NCI-H2029 (cell line): ENCODE measurements around the gene NFIA.
A peak's percentile ranks its signal among the peaks of the same experiment; 100 is the strongest.

Source experiments
- DNase-seq: peaks from one replicate; lab custom pipeline; 2025; lab: John Stamatoyannopoulos, UW

Gene NFIA

GRCh38 chr1:61183471-61184039 is 101.2 kb downstream of the NFIA start:
- DNase-seq = peak; percentile 97

GRCh38 chr1:61184040-61184713 is 101.8 kb downstream of the NFIA start:
- peak; percentile 99 for DNase-seq

- no peak for DNase-seq
Measured at GRCh38 chr1:61184714-61185106, 102.3 kb downstream of the NFIA start.

GRCh38 chr1:61186753-61187152 is 104.4 kb downstream of the NFIA start:
- DNase-seq = no peak

- DNase-seq = no peak
Measured at GRCh38 chr1:61187352-61188086, 105.2 kb downstream of the NFIA start.

GRCh38 chr1:61190153-61190552 is 107.8 kb downstream of the NFIA start:
- DNase-seq = no peak

- no peak for DNase-seq
Measured at GRCh38 chr1:61190618-61191432, 108.5 kb downstream of the NFIA start.

- no peak for DNase-seq
Measured at GRCh38 chr1:61191433-61191720, 109.0 kb downstream of the NFIA start.

GRCh38 chr1:61192663-61193330 is 110.4 kb downstream of the NFIA start:
- DNase-seq = peak; percentile 32

- DNase-seq = no peak
Measured at GRCh38 chr1:61193808-61194207, 111.4 kb downstream of the NFIA start.

- DNase-seq = no peak
Measured at GRCh38 chr1:61198554-61198953, 116.2 kb downstream of the NFIA start.

- no peak for DNase-seq
Measured at GRCh38 chr1:61201035-61201434, 118.7 kb downstream of the NFIA start.

GRCh38 chr1:61202854-61203598 is 120.7 kb downstream of the NFIA start:
- DNase-seq = no peak

- no peak for DNase-seq
Measured at GRCh38 chr1:61204528-61204927, 122.2 kb downstream of the NFIA start.

GRCh38 chr1:61207416-61207815 is 125.1 kb downstream of the NFIA start:
- DNase-seq = no peak

- DNase-seq = no peak
Measured at GRCh38 chr1:61208172-61208571, 125.8 kb downstream of the NFIA start.

- DNase-seq = no peak
Measured at GRCh38 chr1:61208831-61209230, 126.5 kb downstream of the NFIA start.

GRCh38 chr1:61210435-61211154 is 128.2 kb downstream of the NFIA start:
- no peak for DNase-seq

GRCh38 chr1:61213245-61214011 is 131.1 kb downstream of the NFIA start:
- no peak for DNase-seq

GRCh38 chr1:61215119-61215518 is 132.8 kb downstream of the NFIA start:
- DNase-seq = no peak
